HG03457 (cell line): ENCODE data around the gene NEURL2.
"Not testable (repeated sequence)": the region's sequence is repeated elsewhere in the genome, so short reads cannot be mapped to it uniquely, and the experiment has no call there.

Source experiments
- ATAC-seq: cut with Tn5 transposase; IDR thresholded peaks from one replicate; pipeline ENCODE4 v1.9.1; 2021; ENCODE audit warnings: moderate number of reproducible peaks; ENCODE audit not compliant: unreplicated experiment

Gene NEURL2

DNA sequence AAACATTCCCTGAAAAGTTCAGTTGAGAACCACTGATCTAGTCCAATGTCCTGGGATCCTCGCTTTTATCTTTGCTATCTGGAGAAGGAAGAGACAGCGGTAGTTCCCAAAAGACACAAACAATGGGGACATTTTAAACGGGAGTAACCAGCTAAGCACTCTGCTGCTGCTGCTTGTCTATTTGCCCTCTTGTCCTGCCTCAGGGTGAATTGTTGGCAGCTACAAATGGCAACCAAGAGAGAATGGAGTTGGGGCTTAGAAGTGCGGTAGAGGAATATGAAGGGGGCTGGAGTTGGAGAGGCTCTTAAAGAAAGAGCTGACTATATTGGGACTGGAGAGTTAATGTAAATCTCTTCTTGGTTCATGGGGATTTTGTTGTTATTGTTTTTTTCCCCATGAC, 16.4 kb downstream of the NEURL2 start:
- no peak for ATAC-seq

DNA sequence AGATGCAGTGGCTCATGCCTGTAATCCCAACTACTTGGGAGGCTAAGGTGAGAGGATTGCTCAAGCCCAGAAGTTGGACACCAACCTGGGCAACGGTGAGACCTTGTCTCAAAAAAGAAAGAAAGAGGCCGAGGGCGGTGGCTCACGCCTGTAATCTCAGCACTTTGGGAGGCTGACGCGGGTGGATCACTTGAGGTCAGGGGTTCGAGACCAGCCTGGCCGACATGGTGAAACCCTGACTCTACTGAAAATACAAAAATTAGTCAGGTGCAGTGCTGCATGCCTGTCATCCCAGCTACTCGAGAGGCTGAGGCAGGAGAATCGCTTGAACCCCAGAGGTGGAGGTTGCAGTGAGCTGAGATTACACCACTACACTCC, 16.9 kb downstream of the NEURL2 start:
- ATAC-seq, result not testable (repeated sequence)

DNA sequence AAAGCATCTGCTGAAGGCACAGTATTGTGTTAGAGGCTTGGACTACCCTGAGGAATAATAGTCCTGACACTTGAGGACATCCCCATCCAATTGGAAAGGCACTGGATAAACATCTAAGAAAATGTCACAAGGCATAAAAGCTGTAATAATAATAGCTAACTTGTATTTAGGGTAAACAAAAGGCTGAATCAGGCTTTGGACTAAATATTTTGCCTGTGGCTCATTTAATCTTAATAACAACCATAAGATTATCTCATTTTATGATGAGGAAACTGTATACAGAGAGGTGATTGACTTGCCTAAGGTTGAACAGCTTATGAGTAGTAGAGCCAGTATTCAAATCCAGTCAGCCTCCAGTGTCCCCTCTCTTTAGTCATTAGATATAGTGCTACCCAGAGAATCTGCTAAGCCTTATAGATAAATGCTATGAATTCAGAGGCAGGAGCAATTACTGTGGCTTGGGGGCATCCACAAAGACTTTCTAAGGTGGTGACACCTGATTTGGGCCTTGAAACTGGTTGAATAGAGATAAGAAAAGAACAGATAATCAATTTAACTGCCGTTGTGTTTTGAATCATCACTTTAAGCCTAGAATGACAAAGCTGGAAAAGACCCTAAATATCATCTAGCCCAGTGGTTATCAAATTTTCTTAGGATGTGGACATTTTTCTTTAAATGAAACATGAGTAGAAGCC, 17.5 kb downstream of the NEURL2 start:
- ATAC-seq, result no peak

DNA sequence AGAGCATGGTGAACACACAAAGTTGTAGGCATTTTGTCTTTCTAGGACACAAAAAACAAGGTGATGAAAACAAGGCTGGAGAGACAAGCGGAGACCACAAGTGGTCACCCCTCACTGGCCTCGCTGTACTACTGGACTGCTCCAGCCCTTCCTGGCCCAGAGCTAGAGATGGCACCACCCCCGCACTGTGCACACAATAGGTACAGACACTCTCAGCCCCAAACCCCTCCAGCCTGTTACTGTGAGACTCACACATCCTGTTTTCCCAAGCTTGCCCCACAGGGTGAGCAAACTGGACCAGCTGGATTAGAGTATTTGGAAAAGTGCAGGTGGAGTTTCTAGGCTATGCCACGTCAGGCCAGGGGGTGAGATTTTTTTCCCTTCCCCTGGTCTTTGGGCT, 18.4 kb downstream of the NEURL2 start:
- no peak for ATAC-seq

DNA sequence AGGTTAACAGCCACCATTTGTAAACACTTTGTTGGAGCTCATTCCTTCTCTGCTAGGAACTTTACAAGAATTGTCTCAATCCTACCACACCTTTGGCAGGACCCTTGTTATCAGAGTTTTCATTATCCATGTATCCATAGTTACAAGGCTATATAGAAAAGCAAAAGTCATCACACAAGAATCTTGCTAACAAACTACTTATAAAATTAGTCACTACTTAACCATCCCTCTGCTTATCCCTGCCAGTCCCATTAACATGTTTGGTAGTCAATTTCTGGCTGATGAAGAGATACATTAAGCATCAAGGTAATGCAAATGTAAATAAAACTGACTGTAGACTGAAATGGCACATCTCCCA, 23.2 kb downstream of the NEURL2 start:
- no peak for ATAC-seq

DNA sequence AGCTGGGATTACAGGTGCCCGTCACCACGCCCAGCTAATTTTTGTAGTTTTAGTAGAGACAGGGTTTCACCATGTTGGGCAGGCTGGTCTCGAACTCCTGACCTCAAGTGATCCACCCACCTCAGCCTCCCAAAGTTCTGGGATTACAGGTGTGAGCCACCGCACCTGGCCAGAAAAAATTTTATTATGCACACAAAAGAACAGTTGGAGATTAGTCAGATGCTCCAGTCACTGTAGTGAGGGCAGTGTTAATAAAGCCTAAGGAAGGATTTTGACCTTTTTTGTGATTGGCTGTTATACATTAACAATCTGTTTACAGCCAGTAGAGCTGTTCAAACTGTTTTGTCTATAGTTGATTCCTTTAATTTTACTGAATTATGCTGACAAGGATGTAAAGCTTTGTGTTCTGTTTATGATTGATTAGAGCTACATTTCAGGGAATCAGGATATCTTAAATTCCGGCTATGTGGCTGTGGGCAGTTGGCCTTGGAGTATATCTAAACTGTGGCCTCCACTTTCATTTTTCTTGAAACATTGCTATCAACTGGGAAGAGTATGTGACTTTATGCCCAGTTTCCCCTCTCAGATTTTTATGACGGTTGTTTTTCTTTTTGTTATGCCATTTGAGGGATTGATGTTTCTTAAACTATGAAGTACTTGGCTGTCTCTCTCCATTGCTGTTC, 23.7 kb downstream of the NEURL2 start:
- ATAC-seq, result no peak

DNA sequence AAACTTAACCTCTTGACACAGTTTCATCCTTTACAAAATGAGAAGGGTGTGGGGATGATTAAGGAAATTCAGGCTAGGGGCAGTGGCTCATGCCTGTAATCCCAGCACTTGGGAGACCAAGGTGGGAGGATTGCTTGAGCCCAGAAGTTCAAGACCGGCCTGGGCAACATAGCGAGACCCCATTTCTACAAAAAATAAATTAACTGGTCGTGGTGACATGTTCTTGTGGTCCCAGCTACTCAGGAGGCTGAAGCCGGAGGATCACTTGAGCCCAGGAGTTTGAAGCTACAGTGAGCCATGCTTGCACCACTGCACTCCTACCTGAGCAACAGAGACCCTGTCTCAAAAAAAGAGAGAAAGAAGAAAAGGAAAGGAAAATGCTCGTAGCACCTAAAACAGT, 24.6 kb downstream of the NEURL2 start:
- no peak for ATAC-seq

DNA sequence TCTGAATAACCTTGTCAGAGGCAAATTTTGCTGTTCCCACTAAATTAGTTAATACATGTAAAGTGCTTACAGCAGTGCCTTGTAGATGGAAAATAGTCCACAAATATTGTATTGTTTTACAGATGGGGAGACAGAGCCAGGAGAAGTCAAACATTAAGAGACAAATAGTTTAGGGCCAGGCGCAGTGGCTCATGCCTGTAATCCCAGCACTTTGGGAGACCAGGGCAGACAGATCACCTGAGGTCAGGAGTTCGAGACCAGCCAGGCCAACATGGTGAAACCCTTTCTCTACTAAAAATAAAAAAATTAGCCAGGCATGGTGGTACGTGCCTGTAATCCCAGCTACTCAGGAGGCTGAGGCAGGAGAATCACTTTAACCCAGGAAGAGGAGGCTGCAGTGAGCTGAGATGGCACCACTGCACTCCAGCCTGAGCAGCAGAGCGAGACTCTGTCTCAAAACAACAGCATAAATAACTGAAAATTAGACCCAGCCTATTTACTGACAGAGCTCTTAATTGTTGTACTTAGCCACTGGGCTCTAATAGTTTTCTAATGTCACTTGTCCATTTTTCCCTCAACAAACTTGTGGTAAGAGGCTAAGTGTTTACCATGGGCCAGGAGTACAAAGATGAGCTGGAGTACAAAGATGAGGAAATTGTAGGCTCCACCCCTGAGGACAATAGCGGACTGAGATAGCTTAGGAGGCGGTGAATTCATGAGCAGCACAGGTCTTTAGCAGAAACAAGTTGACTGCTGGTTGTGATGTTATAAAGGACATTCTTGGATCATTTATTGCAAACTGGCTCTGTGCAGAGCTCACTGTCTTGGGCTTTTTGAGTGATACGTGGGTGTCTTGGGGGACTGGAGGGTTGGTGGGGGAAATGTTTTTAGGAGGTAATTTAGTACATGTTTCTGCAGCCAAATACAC, 27.2 kb downstream of the NEURL2 start:
- no peak for ATAC-seq

DNA sequence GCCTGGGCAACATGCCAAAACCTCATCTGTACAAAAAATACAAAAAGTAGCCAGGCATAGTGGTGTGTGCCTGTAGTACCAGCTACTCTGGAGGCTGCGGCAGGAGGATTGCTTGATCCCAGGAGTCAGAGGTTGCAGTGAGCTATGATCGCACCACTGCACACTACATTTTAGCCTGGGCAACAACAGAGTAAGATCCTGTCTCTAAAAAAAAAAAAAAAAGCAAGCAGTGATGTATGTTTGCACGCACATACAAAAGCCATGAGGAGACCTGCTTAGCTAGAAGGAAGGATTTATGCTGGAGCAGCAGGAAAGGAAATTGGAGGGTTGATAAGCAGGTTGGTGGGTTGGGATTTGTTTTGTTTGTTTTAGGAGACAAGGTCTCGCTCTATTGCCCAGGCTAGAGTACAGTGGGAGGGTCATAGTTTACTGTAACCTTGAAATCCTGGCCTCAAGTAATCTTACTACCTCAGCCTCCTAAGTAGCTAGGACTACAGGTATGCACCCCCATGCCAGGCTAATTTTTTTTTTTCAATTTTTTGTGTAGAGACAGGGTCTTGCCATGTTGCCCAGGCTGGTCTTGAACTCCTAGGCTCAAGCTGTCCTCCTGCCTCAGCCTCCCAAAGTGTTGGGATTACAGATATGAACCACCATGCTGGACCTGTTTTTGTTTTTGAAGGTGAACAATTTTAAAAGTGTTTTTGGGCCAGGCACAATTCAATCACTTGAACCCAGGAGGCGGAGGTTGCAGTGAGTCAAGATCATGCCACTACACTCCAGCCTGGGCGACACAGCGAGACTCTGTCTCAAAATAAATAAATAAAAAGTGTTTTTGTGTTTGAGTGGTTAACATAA, 29.6 kb downstream of the NEURL2 start:
- ATAC-seq, result no peak

DNA sequence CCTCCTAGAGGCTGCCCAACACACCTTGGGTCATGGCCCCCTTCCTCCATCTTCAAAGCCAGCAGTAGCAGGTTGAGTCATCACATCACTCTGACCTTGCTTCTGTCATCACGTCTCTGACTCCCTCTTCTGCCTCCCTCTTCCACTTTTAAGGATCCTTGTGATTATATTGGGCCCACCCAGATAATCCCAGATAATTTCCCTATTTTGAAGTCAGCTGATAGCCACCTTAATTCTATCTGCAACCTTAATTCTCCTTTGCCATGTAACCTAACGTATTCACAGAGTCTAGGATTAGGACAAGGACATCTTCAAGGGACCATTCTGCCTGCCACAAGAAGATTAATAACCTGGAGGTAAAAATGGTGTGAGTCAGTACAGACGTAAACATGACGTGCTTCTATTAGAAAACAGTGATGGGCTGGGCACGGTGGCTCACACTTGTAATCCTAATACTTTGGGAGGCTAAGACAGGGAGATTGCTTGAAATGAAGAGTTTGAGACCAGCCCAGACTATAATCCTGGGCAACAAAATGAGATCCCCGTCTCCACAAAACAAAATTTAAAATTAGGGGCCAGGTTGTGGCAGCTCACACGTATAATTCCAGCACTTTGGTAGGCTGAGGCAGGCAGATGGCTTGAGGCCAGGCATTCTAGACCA, 30.3 kb downstream of the NEURL2 start:
- no peak for ATAC-seq

DNA sequence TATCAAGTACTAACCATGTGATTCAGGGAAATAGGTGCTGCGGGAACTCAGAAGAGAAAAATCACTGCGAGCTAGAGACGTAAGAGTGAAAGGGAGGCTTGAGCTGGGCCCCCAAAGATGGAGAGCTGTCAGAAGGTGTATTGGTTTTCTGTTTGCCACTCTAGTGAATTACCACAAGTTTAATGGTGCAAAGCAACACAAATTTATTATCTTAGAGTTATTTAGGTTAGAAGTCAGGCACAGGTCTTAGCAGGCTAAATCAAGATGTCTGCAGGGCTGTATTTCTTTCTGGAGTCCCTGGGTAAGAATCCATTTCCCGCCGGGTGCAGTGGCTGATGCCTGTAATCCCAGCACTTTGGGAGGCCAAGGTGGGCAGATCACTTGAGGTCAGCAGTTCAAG, 31.1 kb downstream of the NEURL2 start:
- ATAC-seq, result no peak

DNA sequence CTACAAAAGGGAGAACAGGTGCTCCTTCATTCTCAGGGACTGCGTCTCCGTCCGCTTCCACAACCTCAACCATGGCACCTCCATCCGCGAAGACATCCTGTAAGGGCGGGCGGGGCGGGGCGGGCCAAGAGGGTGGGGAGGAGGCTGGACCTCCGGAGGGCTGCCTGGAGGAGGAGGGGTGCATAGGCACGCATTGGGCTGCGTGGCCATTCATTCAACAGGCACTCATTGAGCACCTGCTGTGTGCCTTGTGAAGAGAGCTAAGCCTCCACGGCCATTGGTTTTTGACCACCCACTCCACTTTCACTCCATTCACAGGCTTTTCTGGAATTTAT, 33.2 kb downstream of the NEURL2 start:
- no peak for ATAC-seq

DNA sequence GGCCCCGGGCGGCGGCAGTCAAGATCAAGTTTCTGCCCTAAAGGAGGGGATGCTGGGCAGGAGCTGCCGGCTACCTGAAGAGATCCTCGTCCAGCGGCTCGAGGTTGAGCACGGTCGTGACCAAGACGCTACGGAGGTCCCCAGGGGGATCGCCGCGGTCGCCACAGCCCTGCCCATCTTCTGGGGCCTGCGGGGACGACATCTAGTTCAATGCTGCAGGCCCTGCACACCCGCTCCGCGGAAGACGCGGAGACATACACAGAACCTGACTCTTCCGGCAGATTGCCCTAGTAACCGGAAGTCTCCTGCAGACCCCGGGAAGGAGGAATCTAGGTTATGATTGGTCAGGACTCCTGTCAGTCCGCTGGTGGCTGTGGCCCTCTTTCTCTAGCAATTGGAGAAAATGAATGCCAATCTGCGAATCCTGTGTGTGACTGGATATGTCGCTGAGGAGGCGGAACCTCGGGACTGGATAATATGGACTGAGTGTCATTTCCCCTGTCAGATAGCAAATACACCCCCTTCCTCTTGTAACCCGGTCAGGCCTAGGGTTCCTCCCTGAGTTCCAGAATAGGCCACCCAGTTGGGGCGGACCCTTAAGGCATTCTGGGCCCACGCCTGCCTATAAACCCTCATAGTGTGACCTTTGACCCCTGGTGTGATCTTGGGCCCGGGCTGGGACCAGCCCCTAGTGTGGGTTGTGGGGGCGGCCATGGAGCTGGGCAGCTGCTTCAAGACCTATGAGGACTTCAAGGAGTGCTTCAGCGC, 33.7 kb downstream of the NEURL2 start, which contains the start of the genes ACOT8 and ZSWIM3:
Gene ACOT8 (minus strand): TSS at position 279 of the 768 bp plus-strand sequence. CDS start 77 bp downstream, at position 202.
Gene ZSWIM3 (plus strand): TSS at position 501 of the 768 bp plus-strand sequence. CDS start 212 bp downstream, at position 713.
- ATAC-seq, result peak; percentile 83

DNA sequence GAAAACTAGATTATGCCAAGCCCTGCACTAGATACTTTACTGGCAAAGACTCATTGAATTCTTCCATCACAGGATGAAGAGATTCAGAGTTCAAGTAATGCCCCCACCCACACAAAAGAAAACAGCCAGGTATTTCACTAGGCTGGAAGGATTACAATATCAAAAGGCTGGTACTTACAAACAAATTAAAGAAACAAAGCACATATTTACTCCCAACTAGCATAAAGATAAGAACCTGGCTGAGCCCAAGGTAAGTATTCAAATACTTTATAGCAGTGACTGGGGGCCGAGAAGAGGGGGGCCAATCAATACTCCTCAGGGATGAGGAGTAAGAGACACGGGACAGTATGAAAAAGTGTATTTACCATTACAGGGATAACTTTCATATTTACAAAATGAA, 37.5 kb downstream of the NEURL2 start:
- ATAC-seq, result no peak

DNA sequence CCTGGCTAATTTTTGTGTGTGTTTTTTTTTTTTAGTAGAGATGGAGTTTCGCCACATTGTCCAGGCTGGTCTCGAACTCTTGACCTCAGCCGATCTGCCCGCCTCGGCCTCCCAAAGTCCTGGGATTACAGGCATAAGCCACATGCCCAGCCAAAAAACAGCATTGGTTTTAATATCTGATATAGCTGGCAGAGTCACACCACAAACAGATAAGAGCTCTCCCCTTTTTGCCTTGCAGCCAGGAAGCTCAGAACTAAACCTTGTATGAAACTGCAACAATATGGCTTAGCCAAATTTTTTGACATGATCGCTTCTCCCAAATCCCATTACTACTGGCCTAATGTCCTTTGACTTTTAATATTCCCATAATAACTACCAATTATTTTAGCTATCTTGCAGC, 38.7 kb downstream of the NEURL2 start:
- ATAC-seq, result no peak

DNA sequence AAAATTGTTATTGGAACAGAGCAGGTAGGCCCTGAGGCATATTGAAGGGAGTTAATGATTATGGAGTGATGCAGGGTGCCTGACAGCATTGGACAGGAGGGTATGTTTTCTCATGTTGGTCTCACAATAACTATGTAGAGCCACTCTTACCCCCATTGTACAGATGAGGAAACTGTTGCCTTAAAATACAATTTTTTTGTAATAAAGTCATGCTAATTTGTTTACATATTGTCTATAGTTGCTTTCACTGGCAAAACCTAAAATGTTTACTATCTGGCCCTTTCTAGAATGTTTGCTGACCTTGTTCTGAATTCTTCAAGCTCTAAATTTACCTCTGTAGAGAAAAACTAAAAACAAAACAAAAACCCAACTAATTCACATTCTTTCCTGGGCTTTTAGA, 39.5 kb downstream of the NEURL2 start:
- no peak for ATAC-seq

DNA sequence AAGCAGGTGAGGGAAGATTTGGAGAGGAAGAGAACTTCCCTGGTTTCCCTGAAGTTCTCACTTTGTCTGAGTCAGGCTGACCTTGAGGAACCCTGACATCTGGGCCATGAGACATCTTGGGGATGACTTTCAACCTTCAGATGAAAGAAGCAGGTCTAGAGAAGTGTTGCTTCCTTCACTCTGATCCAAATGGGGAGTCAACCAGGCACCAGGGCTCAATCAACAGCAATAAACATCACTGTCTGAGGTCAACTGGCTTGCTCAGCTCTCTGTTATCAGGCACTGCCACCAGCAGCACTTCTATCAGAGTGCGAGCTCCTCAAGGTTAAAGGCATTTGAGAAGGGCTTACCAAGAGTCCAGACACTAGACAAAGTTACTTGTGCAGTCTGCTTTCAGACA, 40.1 kb downstream of the NEURL2 start:
- no peak for ATAC-seq

DNA sequence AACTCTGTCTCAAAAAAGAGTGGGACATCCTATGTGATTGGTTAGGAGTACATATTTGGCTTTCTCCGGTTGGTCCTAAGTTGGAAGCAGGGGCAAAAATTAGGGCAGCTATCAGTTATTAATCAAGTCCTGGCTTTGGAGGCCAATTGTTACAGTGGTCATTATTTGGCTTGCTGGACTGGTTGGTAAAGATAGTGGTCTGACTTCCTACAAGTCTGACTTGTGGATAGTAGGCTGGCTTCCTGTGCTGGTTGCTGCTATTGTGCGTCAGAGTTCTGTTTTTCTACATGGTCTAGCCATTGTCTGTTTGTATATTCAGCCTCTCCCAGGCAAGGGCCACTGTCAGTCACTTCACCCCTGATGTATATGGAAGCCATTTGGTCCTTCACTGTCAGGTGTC, 40.8 kb downstream of the NEURL2 start:
- ATAC-seq, result no peak

DNA sequence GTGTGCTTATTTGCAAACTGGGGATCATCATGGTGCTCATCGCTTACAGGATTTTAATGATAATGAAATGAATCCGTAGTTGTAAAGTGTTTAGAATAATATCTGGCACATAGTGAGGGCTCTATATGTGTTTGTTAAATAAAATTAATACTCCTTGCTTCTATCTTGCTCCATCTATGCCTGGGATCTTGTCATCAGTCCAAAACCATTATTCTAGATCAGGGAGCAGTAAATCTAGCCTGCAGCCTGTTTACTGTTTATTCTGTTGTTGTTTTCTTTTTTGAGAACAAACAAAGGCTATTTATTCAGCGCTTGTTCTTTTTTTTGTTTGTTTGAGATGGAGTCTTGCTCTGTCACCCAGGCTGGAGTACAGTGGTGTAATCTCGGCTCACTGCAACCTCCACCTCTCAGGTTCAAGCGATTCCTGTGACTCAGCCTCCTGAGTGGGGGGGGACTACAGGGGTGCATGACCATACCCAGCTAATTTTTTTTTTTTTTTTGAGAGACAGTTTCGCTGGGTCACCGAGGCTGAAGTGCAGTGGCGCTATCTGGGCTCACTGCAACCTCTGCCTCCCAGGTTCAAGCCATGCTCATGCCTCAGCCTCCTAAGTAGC, 41.9 kb downstream of the NEURL2 start:
- no peak for ATAC-seq
